ENCODE results near the gene NUP210L. TPM values are rescaled to one million over a fixed set of nuclear protein-coding genes. Genes with fewer than 3 reads are reported as not detected.

Gene NUP210L
- total and polyA plus RNA-seq, 2 of the 13 experiments (the other 11 are each of a cell fraction or from before 2014, with no cell fraction given) = not detected

- TF ChIP-seq KLF13 (CRISPR knock-in tag; IDR thresholded peaks at IDR 0.05) (no peak), ZNF687 (CRISPR knock-in tag; IDR thresholded peaks at IDR 0.05) (peak; percentile 32; the same call in 1 of the 2 replicates)
Observed at GRCh38 chr1:153942766-153943549, 211.9 kb downstream of the NUP210L start (continued).

MicroRNAs encoded within 50 kb of the gene (microRNA counts, 767-probe panel; counts per million panel counts)
- microRNA hsa-miR-190b = not detected

Small RNA genes lying within 50 kb of the gene (microRNA-seq; reads per million reads assigned to microRNA genes)
- gene MIR190B (9.2 reads per million, percentile 43 among the genes with 10 or more reads in this experiment), gene MIR5698 (not detected), gene MIR6737 (not detected)

Small RNA genes lying within 50 kb of the gene (small RNA-seq; reads per million reads assigned to genes)
- 0.10 to 63.8 (median 45.2) reads per million in 3 experiments for gene MIR190B (ENCODE audit: insufficient read depth in 2 of 3, insufficient read length in 3 of 3, low read depth in 2 of 3, low replicate concordance in 1 of 3)
- 0 reads per million in 3 experiments for gene MIR5698 (ENCODE audit: insufficient read depth in 2 of 3, insufficient read length in 3 of 3, low read depth in 2 of 3, low replicate concordance in 1 of 3)
- gene MIR6737 (ENCODE audit: insufficient read depth in 2 of 3, insufficient read length in 3 of 3, low read depth in 2 of 3, low replicate concordance in 1 of 3) = 0 reads per million in 3 experiments
- 0 reads per million in 3 experiments for gene RNU6-179P (ENCODE audit: insufficient read depth in 2 of 3, insufficient read length in 3 of 3, low read depth in 2 of 3, low replicate concordance in 1 of 3)

Other genes with a start within 250 kb of the NUP210L start
- gene GATAD2B, start 232.1 kb downstream of the NUP210L start, total RNA-seq (2016; rRNA removed; fragmentation: Illumina TruSeq; extraction: Trizol) = 3.2 and 5.3 TPM in 2 replicates
- 5.1 and 5.2 TPM in 2 replicates for gene GATAD2B, start 232.1 kb downstream of the NUP210L start, polyA plus RNA-seq (2011; rRNA removed)
- 8.7 and 15.1 TPM in 2 replicates for gene DENND4B, start 208.4 kb downstream of the NUP210L start, total RNA-seq (2016; rRNA removed; fragmentation: Illumina TruSeq; extraction: Trizol)
- 20.3 and 24.3 TPM in 2 replicates for gene DENND4B, start 208.4 kb downstream of the NUP210L start, polyA plus RNA-seq (2011; rRNA removed)
- 4.0 and 6.1 TPM in 2 replicates for gene CRTC2, start 196.5 kb downstream of the NUP210L start, total RNA-seq (2016; rRNA removed; fragmentation: Illumina TruSeq; extraction: Trizol)
- gene CRTC2, start 196.5 kb downstream of the NUP210L start, polyA plus RNA-seq (2011; rRNA removed) = 24.2 and 26.7 TPM in 2 replicates
- 47.5 and 78.4 TPM in 2 replicates for gene SLC39A1, start 191.5 kb downstream of the NUP210L start, total RNA-seq (2016; rRNA removed; fragmentation: Illumina TruSeq; extraction: Trizol)
- gene SLC39A1, start 191.5 kb downstream of the NUP210L start, polyA plus RNA-seq (2011; rRNA removed) = 71.2 and 80.5 TPM in 2 replicates
- gene CREB3L4, start 187.2 kb downstream of the NUP210L start, total RNA-seq (2016; rRNA removed; fragmentation: Illumina TruSeq; extraction: Trizol) = 7.8 and 9.9 TPM in 2 replicates
- 17.4 and 18.7 TPM in 2 replicates for gene CREB3L4, start 187.2 kb downstream of the NUP210L start, polyA plus RNA-seq (2011; rRNA removed)
- 66.8 and 99.2 TPM in 2 replicates for gene JTB, start 177.4 kb downstream of the NUP210L start, total RNA-seq (2016; rRNA removed; fragmentation: Illumina TruSeq; extraction: Trizol)
- 90.3 and 96.7 TPM in 2 replicates for gene JTB, start 177.4 kb downstream of the NUP210L start, polyA plus RNA-seq (2011; rRNA removed)
- gene RAB13, start 168.7 kb downstream of the NUP210L start, total RNA-seq (2016; rRNA removed; fragmentation: Illumina TruSeq; extraction: Trizol) = 24.7 and 28.7 TPM in 2 replicates
- gene RAB13, start 168.7 kb downstream of the NUP210L start, polyA plus RNA-seq (2011; rRNA removed) = 15.9 and 16.0 TPM in 2 replicates
- gene RPS27, start 164.3 kb downstream of the NUP210L start, total RNA-seq (2016; rRNA removed; fragmentation: Illumina TruSeq; extraction: Trizol) = 3,737 and 4,047 TPM in 2 replicates
- gene RPS27, start 164.3 kb downstream of the NUP210L start, polyA plus RNA-seq (2011; rRNA removed) = 9,964 and 10,356 TPM in 2 replicates
- 307 and 481 TPM in 2 replicates for gene TPM3, start 37.0 kb upstream of the NUP210L start, total RNA-seq (2016; rRNA removed; fragmentation: Illumina TruSeq; extraction: Trizol)
- 131 and 160 TPM in 2 replicates for gene TPM3, start 37.0 kb upstream of the NUP210L start, polyA plus RNA-seq (2011; rRNA removed)
- not detected in 2 replicates for gene CFAP141, start 51.3 kb upstream of the NUP210L start, total RNA-seq (2016; rRNA removed; fragmentation: Illumina TruSeq; extraction: Trizol)
- not detected in 2 replicates for gene CFAP141, start 51.3 kb upstream of the NUP210L start, polyA plus RNA-seq (2011; rRNA removed)
- 74.2 and 75.9 TPM in 2 replicates for gene UBAP2L, start 65.9 kb upstream of the NUP210L start, total RNA-seq (2016; rRNA removed; fragmentation: Illumina TruSeq; extraction: Trizol)
- gene UBAP2L, start 65.9 kb upstream of the NUP210L start, polyA plus RNA-seq (2011; rRNA removed) = 140 and 159 TPM in 2 replicates
- gene HAX1, start 117.6 kb upstream of the NUP210L start, total RNA-seq (2016; rRNA removed; fragmentation: Illumina TruSeq; extraction: Trizol) = 89.2 and 104 TPM in 2 replicates
- 120 and 128 TPM in 2 replicates for gene HAX1, start 117.6 kb upstream of the NUP210L start, polyA plus RNA-seq (2011; rRNA removed)
- not detected in 2 replicates for gene AQP10, start 166.0 kb upstream of the NUP210L start, total RNA-seq (2016; rRNA removed; fragmentation: Illumina TruSeq; extraction: Trizol)
- gene AQP10, start 166.0 kb upstream of the NUP210L start, polyA plus RNA-seq (2011; rRNA removed) = 0.30 and 0.38 TPM in 2 replicates
- gene ATP8B2, start 170.5 kb upstream of the NUP210L start, total RNA-seq (2016; rRNA removed; fragmentation: Illumina TruSeq; extraction: Trizol) = 31.3 and 39.3 TPM in 2 replicates
- 20.4 and 23.9 TPM in 2 replicates for gene ATP8B2, start 170.5 kb upstream of the NUP210L start, polyA plus RNA-seq (2011; rRNA removed)

Data from HepG2 (cell line).